ENCODE data around the gene GFOD1. TPM values are rescaled to one million over a fixed set of nuclear protein-coding genes. Genes with fewer than 3 reads are reported as not detected.
A peak's percentile ranks its signal among the peaks of the same experiment; 100 is the strongest.

Gene GFOD1
- total RNA-seq, 4 donors from 2014 or later, result 16.1 to 30.7 (median 22.9) TPM

- Histone ChIP-seq H3K4me1 (peaks cover 27 to 60% (median 32%) of the 10 kb centered on the region in 3 donors), H3K27me3 (no peaks in the 10 kb centered on the region), H3K4me3 (no peak overlapping the region), H3K27ac (peak overlapping the region; percentile 46 to 60 (median 54)), H3K36me3 (no peaks in the 10 kb centered on the region), H3K9me3 (no peaks in the 10 kb centered on the region)
- 40 to 47% methylated on average over 8 of the region's 9 CpGs for WGBS, 2 donors
- intact Hi-C loops (cut with DNase I), result no loop called here
- no peak for DNase-seq
- TF ChIP-seq CTCF (IDR thresholded peaks at IDR 0.05), result peak in 4 of 6 experiments; percentile 12 to 53 (median 26)
- no peak for TF ChIP-seq POLR2A (IDR thresholded peaks at IDR 0.05)
Measured at GRCh38 chr6:13397359-13398068, 89.9 kb downstream of the GFOD1 start.

- 88 to 89% methylated on average over 3 of the region's 3 CpGs for WGBS, 2 donors
- Histone ChIP-seq H3K36me3 (no peaks in the 10 kb centered on the region), H3K27me3 (no peaks in the 10 kb centered on the region), H3K4me1 (peaks cover 27 to 57% (median 32%) of the 10 kb centered on the region in 3 donors), H3K4me3 (no peak overlapping the region), H3K9me3 (no peaks in the 10 kb centered on the region), H3K27ac (peak overlapping the region in 3 of 4 donors; percentile 46 to 60 (median 59))
- intact Hi-C loops (cut with DNase I), result no loop called here
- TF ChIP-seq POLR2A (IDR thresholded peaks at IDR 0.05) (no peak), CTCF (IDR thresholded peaks at IDR 0.05) (no peak)
- DNase-seq, result no peak
Measured at GRCh38 chr6:13396241-13396792, 91.1 kb downstream of the GFOD1 start.

GRCh38 chr6:13395272-13396237 is 91.8 kb downstream of the GFOD1 start:
- 50 to 53% methylated on average over 10 to 12 of the region's 12 CpGs for WGBS, 2 donors
- peaks cover 27 to 51% (median 32%) of the 10 kb centered on the region in 3 donors for H3K4me1 ChIP-seq
- H3K9me3 ChIP-seq, result no peaks in the 10 kb centered on the region
- H3K27ac ChIP-seq, result peak overlapping the region; percentile 17 to 60 (median 52)
- no peak for DNase-seq
- no peaks in the 10 kb centered on the region for H3K27me3 ChIP-seq
- TF ChIP-seq CTCF (IDR thresholded peaks at IDR 0.05) (no peak), POLR2A (IDR thresholded peaks at IDR 0.05) (no peak)
- H3K36me3 ChIP-seq, result no peaks in the 10 kb centered on the region
- intact Hi-C loops (cut with DNase I), result no loop called here
- no peak overlapping the region for H3K4me3 ChIP-seq

- Histone ChIP-seq H3K27ac (no peak overlapping the region), H3K4me1 (peaks cover 17 to 28% (median 27%) of the 10 kb centered on the region in 3 donors), H3K9me3 (no peaks in the 10 kb centered on the region), H3K4me3 (no peak overlapping the region), H3K36me3 (no peaks in the 10 kb centered on the region), H3K27me3 (no peaks in the 10 kb centered on the region)
- intact Hi-C loops (cut with DNase I), result no loop called here
- WGBS, 2 donors, result 25% methylated on average over 2 of the region's 2 CpGs
- DNase-seq, result no peak
- TF ChIP-seq POLR2A (IDR thresholded peaks at IDR 0.05) (no peak), CTCF (IDR thresholded peaks at IDR 0.05) (no peak)
Measured at GRCh38 chr6:13392462-13392861, 94.9 kb downstream of the GFOD1 start.

All from esophagus squamous epithelium (tissue), 5 donors.